ENCODE results near the gene DHRSX.

GRCh38 chrX:2542826-2543521, 42.2 kb upstream of the DHRSX start:
- TF ChIP-seq CTCF (IDR thresholded peaks at IDR 0.05; ENCODE audit: insufficient read depth, low read length, poor library complexity, severe bottlenecking) (no peak), EZH2phosphoT487 (conservative IDR thresholded peaks at IDR 0.05; ENCODE audit: low read length) (no peak)

Data from SU-DHL-6 (cell line).